IPS DF 4.7 (cell line): Measurements from ENCODE around the gene IMMP2L.

Source experiments
- DNase-seq: peaks from one replicate; pipeline ENCODE4 v3.0.0-alpha.2; 2013; ENCODE audit warnings: low spot score; ENCODE audit errors: extremely low read depth

IMMP2L gene

DNA sequence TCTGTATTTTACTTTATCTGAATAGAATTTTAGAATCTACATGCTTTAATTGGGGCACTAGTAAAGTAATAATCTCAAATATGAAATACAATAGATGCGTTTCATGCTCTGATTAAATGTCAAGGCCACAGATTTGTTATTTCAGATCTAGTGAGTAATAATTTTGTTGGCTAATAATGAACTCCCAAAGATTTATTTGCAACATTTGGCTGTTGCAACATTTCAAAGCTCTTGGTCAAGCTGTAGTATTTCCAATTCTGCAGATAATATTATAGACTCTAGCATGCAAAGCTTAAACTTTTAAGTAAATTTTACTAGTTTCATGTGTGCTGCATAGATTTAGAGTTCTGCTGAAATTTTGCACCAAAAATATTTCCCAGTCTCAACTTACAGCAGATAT lies 454.7 kb downstream of the IMMP2L start:
- DNase-seq, result no peak

DNA sequence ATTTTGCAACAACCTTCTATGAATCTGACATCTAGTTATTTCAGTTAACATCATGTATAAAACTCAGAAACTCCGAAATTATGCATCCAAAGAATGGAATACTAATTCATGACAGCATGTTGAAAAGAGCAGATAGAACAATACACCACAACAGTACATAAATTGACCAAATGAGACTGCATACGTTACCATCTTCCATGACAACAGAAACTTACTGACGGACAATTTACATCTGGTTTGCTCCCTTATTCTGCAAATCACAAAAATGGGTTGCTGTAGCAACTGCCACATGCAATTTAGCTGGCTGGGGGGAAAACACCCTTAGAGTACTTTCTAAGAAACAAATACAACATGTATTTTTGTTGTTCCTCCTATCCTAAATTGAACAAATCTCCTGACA lies 457.0 kb downstream of the IMMP2L start:
- no peak for DNase-seq

DNA sequence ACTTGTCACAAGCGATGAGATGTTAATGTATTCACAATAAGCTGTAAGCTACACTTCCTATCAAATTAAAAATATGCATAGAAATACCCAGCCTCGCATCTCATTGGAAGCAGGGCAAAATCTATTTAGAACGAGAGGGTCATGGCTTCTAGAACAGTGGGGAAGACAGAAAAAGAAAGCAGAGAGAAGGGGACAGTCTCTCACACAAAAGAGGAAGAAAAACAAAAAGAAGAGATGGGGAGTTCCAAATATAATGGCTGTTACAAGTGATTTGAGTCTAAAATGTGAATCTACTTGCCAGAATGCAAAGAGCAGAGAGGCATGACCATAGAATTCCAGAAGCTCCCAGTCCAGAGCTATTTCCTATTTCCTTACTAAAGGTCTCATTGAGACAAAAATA lies 457.6 kb downstream of the IMMP2L start:
- no peak for DNase-seq

DNA sequence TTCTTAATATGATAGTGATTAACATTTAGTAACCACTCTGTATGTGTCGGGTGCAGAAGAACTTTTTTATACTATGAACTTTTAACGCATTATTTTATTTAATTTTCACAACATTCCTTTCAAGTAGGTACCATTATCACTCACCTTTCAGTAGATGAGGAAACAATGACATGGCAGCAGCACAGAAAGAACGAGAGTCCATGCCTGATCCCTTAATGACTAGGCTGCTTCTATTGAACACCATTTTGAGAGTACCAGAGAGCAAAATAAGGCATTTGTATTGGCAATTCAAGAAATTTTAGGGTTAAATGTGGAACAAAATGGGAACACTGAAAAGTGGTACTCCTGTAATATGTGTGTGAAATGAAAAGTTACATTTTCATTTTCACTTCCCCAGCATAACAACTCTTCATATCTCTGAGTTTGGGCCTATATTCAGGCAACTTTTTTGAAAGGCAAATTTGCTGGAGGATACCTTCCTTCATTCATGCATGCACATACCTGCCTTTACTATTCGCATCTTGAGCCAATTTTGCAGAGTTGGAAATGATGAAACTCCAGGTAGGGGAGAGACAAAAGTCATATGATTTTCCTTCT lies 458.5 kb downstream of the IMMP2L start:
- DNase-seq, result no peak

DNA sequence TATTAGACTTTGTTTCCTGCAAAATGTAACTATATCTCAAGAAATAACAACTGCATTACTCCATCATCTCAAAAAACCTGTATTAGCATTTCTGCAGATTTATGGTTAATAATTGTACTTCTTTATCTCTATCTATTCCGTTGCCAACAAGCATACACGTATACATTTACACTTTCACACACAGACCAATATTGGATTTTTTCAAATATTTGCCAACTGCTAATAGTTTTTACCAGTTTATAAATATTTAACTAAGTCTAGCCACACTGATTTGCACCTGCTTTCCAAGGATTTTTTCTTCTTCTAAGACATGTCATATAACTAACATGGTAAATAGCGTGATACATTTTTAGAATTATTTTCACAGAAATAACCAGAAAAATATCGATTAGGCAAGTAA lies 459.2 kb downstream of the IMMP2L start:
- DNase-seq, result no peak

DNA sequence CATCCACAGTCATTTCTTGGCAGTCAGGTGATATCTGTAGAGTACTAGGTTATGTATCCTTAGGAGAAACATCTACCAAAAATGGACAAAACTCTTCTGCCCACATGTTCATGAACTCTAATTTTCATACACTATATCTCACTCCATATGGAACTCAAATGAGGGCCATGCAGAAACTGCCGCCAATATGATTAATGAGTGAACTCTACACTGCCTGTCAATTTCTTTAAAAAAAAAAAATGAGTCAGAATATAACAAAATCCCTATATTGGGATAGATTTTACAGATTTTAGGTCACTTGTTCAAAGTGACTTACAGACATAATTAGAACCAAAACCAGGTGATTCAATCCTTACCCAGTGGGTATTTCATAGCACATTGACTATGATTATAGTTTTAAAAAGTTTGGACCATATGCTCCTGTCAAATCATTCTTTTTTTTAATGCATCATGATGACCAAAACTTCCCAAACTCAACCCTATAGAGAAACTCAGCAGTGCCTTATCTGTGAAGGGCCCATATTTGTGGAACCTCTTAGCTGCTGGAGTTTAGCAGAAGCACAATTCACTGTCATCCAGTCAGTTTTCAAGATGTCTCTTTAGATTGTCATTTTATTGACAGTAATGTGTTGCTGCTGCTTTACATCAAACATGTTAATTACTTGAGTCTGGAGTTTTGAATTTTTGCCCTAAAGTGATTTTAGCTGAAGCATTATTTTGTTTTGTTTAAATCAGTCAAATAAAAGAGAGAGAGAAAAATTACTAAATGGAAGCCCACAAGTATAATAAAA lies 460.2 kb downstream of the IMMP2L start:
- no peak for DNase-seq

DNA sequence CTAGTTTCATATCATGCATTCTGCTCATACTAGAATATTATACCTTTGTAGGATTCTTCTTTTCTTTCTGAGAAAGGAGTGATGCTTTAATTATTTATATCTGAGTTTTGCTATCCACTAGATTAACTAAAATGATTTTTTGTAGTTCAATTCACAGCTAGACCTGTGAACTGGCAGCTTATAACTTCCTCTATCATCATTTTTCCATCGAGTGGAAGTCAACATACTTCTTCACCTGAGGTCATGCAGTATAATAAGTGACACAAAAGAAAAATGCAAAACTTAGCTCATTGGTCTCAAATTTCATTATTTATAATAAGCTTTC lies 463.4 kb downstream of the IMMP2L start:
- no peak for DNase-seq

DNA sequence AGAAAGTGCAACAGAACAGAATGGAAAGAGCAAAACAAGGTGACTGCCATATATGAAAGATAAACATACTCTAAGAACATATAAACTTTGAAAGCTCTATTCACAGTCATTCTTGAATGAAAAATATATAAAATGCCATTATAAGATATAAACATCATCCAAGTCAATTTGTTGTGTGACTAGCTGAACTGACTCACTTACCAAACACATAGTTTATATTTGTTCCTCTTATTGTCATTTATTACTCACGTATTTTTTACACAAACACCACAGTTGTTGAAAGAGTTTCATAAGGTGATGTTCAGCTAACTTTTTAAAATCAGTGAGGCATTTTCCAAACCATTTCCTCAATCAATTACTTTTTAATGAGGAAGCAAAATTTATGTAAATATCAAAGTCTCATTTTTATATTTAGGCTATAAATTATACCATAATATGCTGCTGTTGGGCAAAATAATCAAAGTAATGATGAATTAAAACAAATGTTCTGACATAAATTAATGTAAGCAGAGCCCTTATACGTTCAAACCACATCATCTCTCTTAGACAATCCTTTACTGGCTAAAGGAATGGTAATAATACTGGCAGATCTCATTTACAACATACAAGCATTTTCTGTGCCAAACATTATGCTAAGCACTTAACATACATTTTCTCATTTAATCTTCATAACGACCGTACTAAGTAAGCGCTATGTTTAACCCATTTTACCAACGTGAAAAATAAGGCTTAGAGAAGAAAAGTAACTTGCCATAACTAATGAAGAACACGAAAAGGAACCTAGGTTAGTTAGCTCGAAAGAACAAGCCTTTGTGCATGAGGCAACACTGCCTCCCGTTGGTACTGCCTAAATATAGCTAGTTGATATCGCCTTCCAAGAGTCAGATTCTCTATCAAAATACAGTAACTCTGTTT lies 464.0 kb downstream of the IMMP2L start:
- DNase-seq, result peak; percentile 28

DNA sequence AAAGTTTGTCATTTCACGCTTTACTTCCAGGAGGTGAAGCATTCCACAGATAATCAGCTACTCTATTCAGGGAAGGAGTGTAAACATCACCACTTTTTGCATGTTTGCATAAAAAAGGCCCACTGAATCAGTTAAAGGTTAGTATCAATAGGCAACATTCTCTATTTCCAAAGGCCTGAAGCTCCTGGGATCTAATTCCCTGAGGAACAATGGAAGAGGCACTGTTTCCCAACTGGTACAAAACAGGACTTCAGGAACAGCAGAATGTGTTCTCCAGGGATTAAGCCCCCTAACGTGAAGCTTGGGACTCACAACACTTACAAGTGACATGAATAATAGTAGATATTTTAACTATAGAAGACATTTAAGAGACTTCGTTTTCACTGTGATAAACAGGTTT lies 465.3 kb downstream of the IMMP2L start:
- DNase-seq, result peak; percentile 68

DNA sequence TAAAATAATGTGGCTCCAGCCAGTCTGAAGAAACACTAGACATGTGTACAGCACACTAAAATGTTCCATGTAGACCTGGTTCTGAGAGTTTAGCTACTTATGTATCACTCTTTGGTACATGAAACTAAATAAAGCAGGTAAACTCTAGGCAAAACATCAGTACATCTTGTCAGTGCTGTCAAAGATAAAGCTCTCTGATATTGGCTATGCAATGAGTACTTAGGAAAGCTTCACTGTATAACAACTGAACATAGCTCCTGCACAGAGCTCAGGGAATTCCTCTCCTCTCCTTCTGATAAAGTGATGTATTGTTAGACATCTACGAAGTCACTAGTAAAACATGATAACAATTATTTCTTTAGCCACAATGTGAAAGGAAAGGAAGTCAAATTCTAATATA lies 467.9 kb downstream of the IMMP2L start:
- DNase-seq, result no peak

DNA sequence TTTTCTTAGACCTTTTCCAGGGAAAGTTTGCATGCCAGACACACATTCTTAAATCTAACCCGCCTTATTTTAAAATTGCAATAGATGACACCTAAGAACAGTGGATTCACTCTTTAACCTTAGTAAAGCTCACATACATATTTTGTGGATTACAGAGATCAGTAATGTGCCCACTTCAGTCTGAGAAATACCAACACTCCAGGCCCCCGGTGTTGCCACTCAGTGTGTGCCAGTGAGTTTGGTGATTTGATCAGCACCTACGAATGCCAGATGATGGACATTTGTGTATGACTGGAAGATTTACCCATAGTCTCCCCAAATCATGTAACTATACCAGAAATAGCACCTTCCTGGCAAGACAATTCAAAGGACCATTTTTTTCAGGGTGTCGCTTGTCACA lies 468.8 kb downstream of the IMMP2L start:
- no peak for DNase-seq

DNA sequence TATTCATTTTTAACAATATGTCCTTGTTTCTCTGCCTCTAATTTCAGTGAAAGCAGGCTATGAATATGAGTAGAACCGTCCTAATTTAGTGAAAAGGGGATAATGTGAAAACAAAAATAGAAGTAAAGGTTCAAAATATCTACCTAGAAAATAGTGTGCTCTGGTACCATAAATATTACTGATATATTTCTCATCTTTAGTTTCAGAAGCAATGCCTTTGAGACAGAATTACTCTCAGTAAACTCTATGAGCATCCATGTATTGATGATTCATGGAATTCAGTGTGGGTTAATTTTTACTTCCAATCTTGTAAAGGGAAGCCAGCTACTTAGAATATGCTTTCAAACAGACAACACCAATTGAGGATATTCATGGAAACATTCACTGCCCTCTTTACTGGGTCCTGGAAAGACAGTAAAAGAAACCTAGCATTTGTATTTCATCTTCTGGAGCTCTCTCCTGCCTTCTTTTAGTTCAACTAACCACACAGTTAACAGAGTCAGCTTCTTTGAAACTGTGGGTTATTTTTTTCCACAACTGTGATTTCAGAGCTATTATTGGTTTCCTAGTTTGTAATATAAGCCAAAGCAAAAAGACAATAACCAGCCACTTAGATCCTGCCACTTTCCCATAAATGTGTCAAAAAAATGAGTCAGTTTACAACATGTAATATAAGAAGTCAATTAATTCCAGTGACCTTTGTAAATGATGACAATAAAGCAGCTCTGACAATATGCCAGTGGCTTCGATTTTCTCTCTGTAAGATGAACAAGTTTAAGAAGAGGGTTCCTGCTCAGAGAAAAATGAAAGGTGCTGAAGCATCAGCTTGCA lies 469.7 kb downstream of the IMMP2L start:
- no peak for DNase-seq

DNA sequence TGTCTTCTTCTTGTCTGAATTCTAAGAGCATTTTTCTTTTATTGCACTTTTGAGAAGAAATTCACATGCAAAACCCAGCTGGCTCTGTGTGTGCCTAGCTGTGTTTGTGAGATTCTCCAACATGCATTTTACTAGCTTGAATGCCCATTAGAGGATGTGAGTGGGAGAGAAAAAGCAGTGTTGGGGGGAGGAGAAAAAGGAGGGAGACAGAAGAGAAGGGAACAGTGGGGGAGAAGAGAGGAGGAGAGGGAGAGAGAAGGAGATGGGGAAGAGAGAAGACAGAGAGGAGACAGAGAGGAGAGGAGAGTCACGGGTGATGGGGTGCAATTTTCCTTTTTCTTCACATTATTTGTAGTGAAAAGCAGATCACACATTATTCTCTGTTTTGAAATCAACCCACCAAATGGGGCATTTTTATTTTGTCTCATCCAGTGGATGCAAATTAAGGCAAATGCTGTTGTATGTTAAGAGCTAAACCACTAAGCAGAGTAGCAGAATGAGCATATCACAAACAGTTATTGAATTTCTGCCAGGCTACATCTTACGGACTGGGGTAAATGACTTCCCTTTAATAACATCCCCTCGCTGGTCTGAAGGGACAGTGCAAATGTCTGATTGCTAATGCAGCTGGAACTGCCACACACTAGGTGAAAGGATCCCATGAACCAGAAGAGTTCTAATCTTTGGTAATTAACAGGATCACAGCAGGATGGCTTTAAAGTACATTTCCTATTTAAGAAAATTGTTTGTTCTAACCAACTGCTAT lies 470.5 kb downstream of the IMMP2L start:
- DNase-seq, result no peak

DNA sequence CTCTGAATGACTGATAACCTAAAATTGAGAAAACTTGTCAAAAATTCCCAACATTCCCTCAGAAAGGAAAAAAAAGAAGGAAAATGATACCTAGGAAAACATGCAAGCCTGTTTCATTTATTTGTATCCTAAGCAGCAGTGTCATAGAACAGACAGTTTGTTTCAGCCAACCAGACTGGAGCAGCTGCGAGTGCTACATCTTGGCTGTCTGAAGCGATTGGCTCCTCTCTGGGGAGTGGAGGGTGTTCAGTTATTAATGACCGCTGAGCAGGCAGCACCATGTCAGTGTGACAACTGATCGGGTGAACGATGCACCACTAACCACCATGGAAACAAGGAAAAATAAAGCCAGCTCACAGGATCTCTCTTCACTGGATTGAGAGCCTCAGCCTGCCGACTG lies 471.4 kb downstream of the IMMP2L start, which contains the start of gene LRRN3:
LRRN3 (plus strand) TSS at position 282 of the 400 bp plus-strand sequence. CDS start 31,646 bp downstream, outside the sequence.
- no peak for DNase-seq

DNA sequence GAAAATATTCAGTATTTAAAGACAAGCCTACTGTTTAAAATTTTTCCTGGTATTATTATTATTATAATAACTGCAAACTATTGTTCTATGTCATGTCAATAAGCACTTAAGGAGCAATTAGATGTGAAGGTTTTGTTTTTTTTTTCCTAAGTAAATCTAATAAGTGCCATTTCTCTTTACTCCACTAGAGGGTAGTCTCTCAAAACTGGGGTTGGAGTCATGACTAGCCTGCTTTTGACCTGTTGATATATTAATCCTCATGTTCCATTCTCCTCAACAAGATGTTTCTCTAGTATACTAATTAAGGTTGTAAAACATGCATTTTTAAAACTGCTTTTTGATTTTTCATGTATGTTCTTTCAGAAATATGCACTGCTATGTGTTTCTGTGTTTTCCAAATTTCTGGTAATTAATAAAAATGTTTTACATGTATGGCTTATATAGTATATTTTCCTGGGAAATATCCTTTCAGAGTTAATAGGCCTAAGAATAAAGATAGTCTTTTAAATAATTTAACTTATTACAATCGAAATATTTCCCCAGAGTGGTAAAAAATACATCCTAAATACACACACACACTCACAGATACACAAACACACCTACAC lies 472.4 kb downstream of the IMMP2L start:
- DNase-seq, result peak; percentile 5

DNA sequence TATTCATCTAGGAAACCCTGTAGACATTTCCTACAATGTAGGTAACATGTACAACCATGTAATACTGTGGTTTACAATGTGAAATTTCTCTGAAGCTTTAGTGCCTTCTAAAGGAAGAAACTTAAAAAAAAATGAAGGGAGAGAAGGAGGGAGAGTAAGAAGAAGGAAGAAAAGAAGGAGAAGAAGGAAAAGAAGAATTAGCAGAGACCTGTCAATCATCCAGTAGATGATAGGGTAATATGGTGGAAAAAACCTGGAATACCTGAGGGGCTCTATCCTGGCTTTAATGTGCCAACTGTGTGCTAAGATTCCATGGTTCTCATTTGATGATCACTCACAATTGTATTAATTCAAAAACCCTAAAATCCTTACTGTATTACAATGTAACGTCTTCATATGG lies 474.0 kb downstream of the IMMP2L start:
- DNase-seq, result no peak

DNA sequence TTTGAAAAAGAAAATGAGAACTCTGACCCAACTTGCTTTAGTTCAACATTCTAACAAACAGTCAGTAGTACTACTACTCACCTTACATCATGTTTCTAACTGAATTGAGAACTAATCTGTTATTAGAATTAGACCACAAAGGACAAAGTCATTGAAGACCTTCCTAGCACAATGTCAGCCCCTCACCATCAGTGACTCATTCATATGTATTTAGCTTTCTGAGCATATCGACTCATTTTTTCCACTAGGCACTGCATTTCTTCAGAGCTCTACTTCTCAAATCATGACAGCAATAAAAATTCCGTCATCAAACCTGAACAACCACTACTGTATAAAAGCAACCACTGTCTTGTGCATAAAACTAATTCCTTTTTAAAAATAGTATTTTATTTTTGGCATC lies 475.8 kb downstream of the IMMP2L start:
- no peak for DNase-seq

DNA sequence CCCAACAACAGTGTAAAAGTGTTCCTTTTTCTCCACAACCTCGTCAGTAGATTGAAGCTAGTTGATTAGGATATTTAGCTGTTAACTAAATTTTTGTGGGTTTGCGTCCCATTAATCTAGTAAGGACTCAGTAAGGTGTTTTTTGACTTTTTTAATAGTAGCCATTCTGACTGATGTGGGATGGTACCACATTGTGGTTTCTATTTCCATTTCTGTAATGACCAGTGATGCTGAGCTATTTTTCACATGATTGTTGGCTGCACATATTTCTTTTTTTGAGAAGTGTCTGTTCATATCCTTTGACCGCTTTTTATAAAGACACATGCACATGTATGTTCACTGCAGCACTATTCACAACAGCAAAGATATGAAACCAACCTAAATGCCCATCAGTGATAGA lies 476.9 kb downstream of the IMMP2L start:
- no peak for DNase-seq

DNA sequence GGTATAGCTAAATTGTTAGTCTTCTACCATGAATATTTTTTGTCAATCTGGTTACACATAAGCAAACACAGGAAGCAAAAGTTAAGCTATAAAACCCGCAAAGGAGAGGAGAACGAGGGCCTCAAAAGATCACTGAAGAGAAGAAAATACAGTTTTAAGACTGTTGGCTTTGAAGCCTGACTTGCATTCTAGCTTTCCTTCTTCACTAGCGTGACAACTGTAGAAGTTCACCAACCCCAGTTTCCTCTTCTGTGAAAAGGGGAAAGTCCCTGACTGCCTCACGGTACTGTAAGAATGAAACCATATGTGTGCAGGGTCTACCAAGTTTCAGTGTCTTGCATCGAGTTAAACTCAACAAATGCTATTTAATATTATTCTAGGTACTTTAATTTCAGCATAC lies 478.9 kb downstream of the IMMP2L start:
- DNase-seq, result no peak

DNA sequence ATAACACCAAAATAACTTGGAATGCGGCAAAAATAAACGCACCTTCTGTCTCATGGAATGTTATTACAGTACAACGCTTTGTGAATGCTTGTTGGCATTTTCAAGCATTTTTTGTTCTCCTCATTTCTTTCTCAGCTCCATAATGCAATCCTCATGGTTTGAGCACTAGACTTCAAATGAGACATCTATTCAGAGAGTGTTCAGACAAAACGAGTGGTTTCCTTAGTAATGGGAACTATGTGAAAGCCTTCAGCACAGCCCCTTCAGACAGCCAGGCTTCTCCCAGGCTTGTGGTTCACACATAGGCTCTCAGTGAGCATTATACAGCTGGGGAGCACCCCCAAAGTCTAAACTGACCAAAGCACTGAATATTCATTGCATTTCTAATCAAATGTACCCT lies 479.9 kb downstream of the IMMP2L start:
- no peak for DNase-seq
